ENCODE data around the gene STK11. TPM values are rescaled to one million over a fixed set of nuclear protein-coding genes. Genes with fewer than 3 reads are reported as not detected.

Gene STK11
- total RNA-seq, 1 donor from 2014 or later = 61.6 TPM

DNA sequence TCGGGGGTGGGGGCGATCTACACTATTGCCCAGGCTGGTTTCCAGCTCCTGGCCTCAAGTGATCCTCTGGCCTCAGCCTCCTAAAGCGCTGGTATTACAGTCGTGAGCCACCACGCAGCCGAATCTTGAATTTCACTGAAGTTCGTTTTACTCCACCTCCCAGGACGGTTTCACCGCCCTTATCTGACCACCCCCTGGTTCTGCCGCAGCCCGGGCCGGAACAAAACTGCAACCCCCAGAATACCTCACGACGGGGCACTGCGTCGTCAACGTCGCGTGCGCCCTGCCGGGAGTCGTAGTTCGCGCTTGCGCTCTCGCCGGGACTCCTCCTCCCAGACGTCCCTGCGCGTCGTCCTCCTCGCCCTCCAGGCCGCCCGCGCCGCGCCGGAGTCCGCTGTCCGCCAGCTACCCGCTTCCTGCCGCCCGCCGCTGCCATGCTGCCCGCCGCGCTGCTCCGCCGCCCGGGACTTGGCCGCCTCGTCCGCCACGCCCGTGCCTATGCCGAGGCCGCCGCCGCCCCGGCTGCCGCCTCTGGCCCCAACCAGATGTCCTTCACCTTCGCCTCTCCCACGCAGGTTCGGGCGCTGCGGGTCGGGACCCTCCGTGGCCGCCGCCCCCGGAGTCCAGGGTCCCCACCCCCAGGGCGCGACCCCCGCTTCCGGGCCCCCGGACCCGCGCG, 36.0 kb downstream of the STK11 start, which contains the start of gene ATP5F1D:
TSS of gene ATP5F1D (plus strand) at position 335 of the 679 bp plus-strand sequence. CDS start at position 435, 100 bp downstream.
- H3K36me3 Mint-ChIP-seq (ENCODE audit: low read depth, unreplicated experiment) = no peaks in the 10 kb centered on the region
- peak; percentile 52 for FAIRE-seq
- no peaks in the 10 kb centered on the region for H3K9me3 ChIP-seq (ENCODE audit: insufficient read depth, low read depth, low read length)
- H4K20me1 ChIP-seq (ENCODE audit: insufficient read depth, low read length) = peaks cover 34% of the 10 kb centered on the region
- H3K27ac Mint-ChIP-seq (ENCODE audit: unreplicated experiment) = peak within 1 kb of the TSS; percentile 88
- peak within 1 kb of the TSS; percentile 72 for H3K4me3 ChIP-seq (ENCODE audit: insufficient read depth, low read depth, low read length)
- peak; percentile 88 for DNase-seq (ENCODE audit: low read depth)
- peaks cover 5% of the 10 kb centered on the region for H3K4me1 Mint-ChIP-seq (ENCODE audit: low read depth, unreplicated experiment)
- H3K4me2 ChIP-seq (ENCODE audit: low read length) = peak within 1 kb of the TSS; percentile 98
- H3K9ac ChIP-seq (ENCODE audit: low read length) = peak within 1 kb of the TSS; percentile 81
- peaks cover 33% of the 10 kb centered on the region for H3K79me2 ChIP-seq (ENCODE audit: insufficient read depth, low read length)
- peak within 1 kb of the TSS; percentile 29 for H3K27ac ChIP-seq (ENCODE audit: low read depth, low read length)
- H3K27me3 ChIP-seq (ENCODE audit: insufficient read depth, low read length) = no peaks in the 10 kb centered on the region
- peaks cover 38% of the 10 kb centered on the region for H3K4me1 ChIP-seq (ENCODE audit: insufficient read depth, low read length)
- peak within 1 kb of the TSS; percentile 89 for H3K4me3 Mint-ChIP-seq (ENCODE audit: unreplicated experiment)
- no peaks in the 10 kb centered on the region for H3K27me3 Mint-ChIP-seq (ENCODE audit: low read depth, unreplicated experiment)
- TF ChIP-seq, protein P1, sequence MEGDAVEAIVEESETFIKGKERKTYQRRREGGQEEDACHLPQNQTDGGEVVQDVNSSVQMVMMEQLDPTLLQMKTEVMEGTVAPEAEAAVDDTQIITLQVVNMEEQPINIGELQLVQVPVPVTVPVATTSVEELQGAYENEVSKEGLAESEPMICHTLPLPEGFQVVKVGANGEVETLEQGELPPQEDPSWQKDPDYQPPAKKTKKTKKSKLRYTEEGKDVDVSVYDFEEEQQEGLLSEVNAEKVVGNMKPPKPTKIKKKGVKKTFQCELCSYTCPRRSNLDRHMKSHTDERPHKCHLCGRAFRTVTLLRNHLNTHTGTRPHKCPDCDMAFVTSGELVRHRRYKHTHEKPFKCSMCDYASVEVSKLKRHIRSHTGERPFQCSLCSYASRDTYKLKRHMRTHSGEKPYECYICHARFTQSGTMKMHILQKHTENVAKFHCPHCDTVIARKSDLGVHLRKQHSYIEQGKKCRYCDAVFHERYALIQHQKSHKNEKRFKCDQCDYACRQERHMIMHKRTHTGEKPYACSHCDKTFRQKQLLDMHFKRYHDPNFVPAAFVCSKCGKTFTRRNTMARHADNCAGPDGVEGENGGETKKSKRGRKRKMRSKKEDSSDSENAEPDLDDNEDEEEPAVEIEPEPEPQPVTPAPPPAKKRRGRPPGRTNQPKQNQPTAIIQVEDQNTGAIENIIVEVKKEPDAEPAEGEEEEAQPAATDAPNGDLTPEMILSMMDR (IDR thresholded peaks at IDR 0.05; ENCODE audit: insufficient read depth, low read depth, low read length) = no peak
- TF ChIP-seq EZH2 (IDR thresholded peaks at IDR 0.05; ENCODE audit: insufficient read depth, low read length) = no peak
- no peaks in the 10 kb centered on the region for H3K9me3 Mint-ChIP-seq (ENCODE audit: unreplicated experiment)
- H2AFZ ChIP-seq (ENCODE audit: low read depth, low read length) = peak within 1 kb of the TSS; percentile 70
- H3K36me3 ChIP-seq (ENCODE audit: insufficient read depth, low read length) = no peaks in the 10 kb centered on the region

DNA sequence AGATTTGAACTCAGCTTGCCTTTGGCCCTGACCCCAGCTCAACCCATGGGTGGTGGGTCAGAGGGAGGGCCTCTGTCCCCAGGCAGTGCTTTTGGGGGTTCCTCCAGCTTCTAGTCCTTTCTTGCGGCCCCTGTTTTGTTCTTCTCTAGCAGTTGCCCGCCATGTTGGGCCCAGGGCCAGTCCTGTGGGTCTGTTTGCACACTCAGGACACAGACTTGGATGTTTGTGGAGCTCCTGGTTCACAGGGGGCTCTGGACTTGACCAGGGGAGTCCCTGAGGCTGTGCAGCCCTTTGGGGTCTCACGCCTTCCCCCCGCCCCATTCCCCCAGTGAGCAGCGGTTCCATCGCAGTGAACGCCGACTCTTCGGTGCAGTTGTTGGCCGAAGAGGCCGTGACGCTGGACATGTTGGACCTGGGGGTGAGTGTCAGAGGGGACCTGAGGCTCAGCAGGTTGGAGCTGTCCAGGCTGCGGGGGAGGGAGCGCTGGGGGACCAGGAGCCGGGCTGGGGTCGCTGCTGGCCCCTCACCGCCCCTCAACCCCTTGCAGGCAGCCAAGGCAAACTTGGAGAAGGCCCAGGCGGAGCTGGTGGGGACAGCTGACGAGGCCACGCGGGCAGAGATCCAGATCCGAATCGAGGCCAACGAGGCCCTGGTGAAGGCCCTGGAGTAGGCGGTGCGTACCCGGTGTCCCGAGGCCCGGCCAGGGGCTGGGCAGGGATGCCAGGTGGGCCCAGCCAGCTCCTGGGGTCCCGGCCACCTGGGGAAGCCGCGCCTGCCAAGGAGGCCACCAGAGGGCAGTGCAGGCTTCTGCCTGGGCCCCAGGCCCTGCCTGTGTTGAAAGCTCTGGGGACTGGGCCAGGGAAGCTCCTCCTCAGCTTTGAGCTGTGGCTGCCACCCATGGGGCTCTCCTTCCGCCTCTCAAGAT, 38.5 kb downstream of the STK11 start:
- FAIRE-seq = no peak

More for the DNA sequence above, 38.5 kb downstream of the STK11 start:
- H3K9me3 Mint-ChIP-seq (ENCODE audit: unreplicated experiment) = no peaks in the 10 kb centered on the region
- H3K27ac Mint-ChIP-seq (ENCODE audit: unreplicated experiment) = no peak overlapping the region
- H3K79me2 ChIP-seq (ENCODE audit: insufficient read depth, low read length) = peaks cover 39% of the 10 kb centered on the region
- peak overlapping the region; percentile 98 for H3K4me2 ChIP-seq (ENCODE audit: low read length)
- peak overlapping the region; percentile 5 for H3K4me3 ChIP-seq (ENCODE audit: insufficient read depth, low read depth, low read length)
- no peaks in the 10 kb centered on the region for H3K9me3 ChIP-seq (ENCODE audit: insufficient read depth, low read depth, low read length)
- peak overlapping the region; percentile 89 for H3K4me3 Mint-ChIP-seq (ENCODE audit: unreplicated experiment)
- peaks cover 46% of the 10 kb centered on the region for H3K4me1 ChIP-seq (ENCODE audit: insufficient read depth, low read length)
- TF ChIP-seq, protein P1 (IDR thresholded peaks at IDR 0.05; ENCODE audit: insufficient read depth, low read depth, low read length) = peak; percentile 66
- no peak for TF ChIP-seq EZH2 (IDR thresholded peaks at IDR 0.05; ENCODE audit: insufficient read depth, low read length)
- no peaks in the 10 kb centered on the region for H3K36me3 ChIP-seq (ENCODE audit: insufficient read depth, low read length)
- peak overlapping the region; percentile 49 for H3K9ac ChIP-seq (ENCODE audit: low read length)
- DNase-seq (ENCODE audit: low read depth) = peak; percentile 51
- peaks cover 28% of the 10 kb centered on the region for H4K20me1 ChIP-seq (ENCODE audit: insufficient read depth, low read length)
- H3K4me1 Mint-ChIP-seq (ENCODE audit: low read depth, unreplicated experiment) = peaks cover 5% of the 10 kb centered on the region
- no peaks in the 10 kb centered on the region for H3K27me3 ChIP-seq (ENCODE audit: insufficient read depth, low read length)
- H3K36me3 Mint-ChIP-seq (ENCODE audit: low read depth, unreplicated experiment) = no peaks in the 10 kb centered on the region
- H3K27me3 Mint-ChIP-seq (ENCODE audit: low read depth, unreplicated experiment) = no peaks in the 10 kb centered on the region
- H3K27ac ChIP-seq (ENCODE audit: low read depth, low read length) = no peak overlapping the region
- H2AFZ ChIP-seq (ENCODE audit: low read depth, low read length) = no peak overlapping the region
